Activated T-helper 17 cell treated with anti-CD3 and anti-CD28 coated beads, Interleukin-2, amount 50 U/mL, for 72 hours (primary cell): ENCODE results near the gene ZNF438. TPM values are rescaled to one million over a fixed set of nuclear protein-coding genes. Genes with fewer than 3 reads are reported as not detected.
"Not testable (repeated sequence)": the region's sequence is repeated elsewhere in the genome, so short reads cannot be mapped to it uniquely, and the experiment has no call there.

ENCODE experiments used
- ATAC-seq: fragments of 150-1000 bp; cut with Tn5 transposase; replicated peaks from 2 replicates; pipeline ENCODE4 v1.10.0; 2021; ENCODE audit warnings: mild to moderate bottlenecking, moderate library complexity
- H3K27ac Mint-ChIP-seq: one replicate; pipeline ENCODE4 v1.8.0; 2022; ENCODE audit warnings: mixed read lengths
- H3K27me3 Mint-ChIP-seq: one replicate; pipeline ENCODE4 v1.8.0; 2022; ENCODE audit warnings: mixed read lengths
- H3K36me3 Mint-ChIP-seq: one replicate; pipeline ENCODE4 v1.8.0; 2022; ENCODE audit warnings: low read depth, mild to moderate bottlenecking, mixed read lengths
- H3K4me1 Mint-ChIP-seq: one replicate; pipeline ENCODE4 v1.8.0; 2022; ENCODE audit warnings: mixed read lengths
- H3K4me3 Mint-ChIP-seq: one replicate; pipeline ENCODE4 v1.8.0; 2022; ENCODE audit warnings: mild to moderate bottlenecking, mixed read lengths
- H3K9me3 Mint-ChIP-seq: one replicate; pipeline ENCODE4 v1.8.0; 2022; ENCODE audit warnings: mixed read lengths
- total RNA-seq, 2 donors: library from RNA; stranded (reverse); gene quantifications; one replicate each; pipeline ENCODE4 v1.2.3, GENCODE V29; 2022

Gene ZNF438
- total RNA-seq, 2 donors from 2014 or later, result 5.1 to 6.2 TPM

DNA sequence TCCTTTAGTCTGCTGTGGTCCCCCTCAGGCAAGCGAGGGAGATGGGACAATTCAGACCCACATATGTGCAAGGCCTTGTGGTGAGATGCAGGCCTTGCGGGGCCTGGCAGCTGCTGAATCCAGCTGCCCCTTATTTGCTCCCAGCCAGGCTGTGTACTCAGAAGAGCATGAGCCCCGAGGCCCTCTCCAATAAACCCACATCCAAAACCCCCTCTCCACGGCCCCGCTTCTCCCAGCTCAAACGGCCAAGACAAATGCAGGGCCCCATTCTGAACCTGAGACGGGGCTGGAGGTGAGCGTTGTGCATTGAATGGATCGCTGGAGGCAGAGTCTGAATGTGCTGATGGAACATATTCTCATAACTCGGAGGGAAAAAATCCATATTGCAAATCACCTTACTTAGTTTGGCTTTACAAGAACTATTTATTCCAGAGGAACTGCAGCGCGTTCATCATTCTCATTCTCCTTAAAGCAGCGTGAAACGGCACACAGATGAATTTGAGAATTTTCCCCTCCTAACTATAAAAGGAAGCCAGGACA is 232.9 kb downstream of the ZNF438 start:
- Mint-ChIP-seq H3K4me3 (no peak overlapping the region), H3K4me1 (no peaks in the 10 kb centered on the region), H3K27me3 (no peaks in the 10 kb centered on the region), H3K36me3 (no peaks in the 10 kb centered on the region), H3K9me3 (no peaks in the 10 kb centered on the region), H3K27ac (no peak overlapping the region)
- ATAC-seq, result no peak

DNA sequence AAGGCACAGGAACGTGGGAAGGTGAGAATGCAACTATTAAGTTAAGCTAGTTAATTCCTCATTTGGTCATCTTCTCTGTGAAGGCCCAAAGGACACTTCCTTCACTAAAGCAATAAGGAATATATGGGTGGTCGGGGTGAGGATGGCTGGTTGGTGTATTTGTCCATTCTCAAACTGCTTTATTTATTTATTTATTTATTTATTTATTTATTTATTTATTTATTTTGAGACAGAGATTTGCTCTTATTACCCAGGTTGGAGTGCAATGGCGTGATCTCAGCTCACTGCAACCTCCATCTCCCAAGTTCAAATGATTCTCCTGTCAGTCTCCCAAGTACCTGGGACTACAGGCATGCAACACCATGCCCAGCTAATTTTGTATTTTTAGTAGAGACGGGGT is 236.6 kb downstream of the ZNF438 start:
- not testable (repeated sequence) for ATAC-seq, H3K9me3 Mint-ChIP-seq, H3K4me3 Mint-ChIP-seq, H3K27me3 Mint-ChIP-seq, H3K27ac Mint-ChIP-seq, H3K36me3 Mint-ChIP-seq
- peaks cover 14% of the 10 kb centered on the region for H3K4me1 Mint-ChIP-seq
